NCI-H524 treated with DMSO at 0.1 percent for 48 hours (cell line): Measurements from ENCODE around the gene RALBP1.

ENCODE experiments used
- DNase-seq: peaks from one replicate; lab custom pipeline; 2025; lab: John Stamatoyannopoulos, UW

RALBP1 gene

GRCh38 chr18:9507565-9508088 lies 32.3 kb downstream of the RALBP1 start:
- DNase-seq = peak; percentile 6

DNA sequence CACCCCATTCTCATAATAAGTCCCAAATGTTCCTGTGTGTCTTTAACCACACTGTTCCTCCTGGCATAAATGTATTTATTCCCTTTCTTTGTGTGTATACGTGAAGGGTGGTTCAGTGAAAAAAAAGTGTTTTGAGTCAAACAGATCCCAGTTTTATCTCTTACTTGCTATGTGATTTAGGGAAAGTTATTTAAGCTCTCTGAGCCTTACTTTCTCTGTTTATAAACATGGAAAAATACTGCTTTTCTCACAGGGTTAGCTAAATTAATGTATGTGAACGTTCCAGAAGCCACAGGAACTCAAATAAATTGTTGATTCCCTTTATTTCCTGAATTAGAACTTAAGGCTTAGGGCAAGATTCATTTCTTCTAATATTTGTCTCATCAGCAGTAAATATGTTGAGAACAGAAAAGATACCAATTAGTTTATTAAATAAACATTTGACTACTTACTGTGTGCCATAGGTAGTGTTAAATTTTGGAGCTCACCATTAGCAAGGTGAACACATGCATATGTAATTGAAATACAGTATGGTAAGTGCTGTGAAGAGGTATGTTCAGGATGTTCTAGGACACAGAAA lies 33.2 kb downstream of the RALBP1 start:
- DNase-seq = no peak

GRCh38 chr18:9513971-9514512 lies 38.7 kb downstream of the RALBP1 start:
- DNase-seq = no peak

GRCh38 chr18:9516437-9517064 lies 41.2 kb downstream of the RALBP1 start:
- peak; percentile 10 for DNase-seq

GRCh38 chr18:9517869-9518268 lies 42.6 kb downstream of the RALBP1 start:
- DNase-seq = no peak

DNA sequence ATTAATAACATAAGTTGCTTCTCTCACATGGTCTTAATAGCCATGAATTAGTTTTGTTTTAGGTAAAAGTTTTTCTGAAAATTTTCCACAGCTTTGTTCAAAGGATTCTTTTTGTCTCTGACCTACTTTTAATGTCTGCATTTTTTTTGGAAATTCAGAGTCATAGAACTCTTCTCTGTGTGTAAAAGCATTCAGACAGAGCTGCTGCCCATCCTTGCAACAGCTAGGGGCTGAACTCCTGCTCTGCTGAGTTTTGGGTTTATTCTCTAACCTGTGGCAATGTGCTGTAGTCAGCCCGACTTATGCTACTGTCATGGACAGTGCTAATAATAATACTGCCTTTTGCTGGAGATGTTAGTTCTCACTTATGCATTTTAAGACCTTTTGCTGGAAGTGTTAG lies 44.1 kb downstream of the RALBP1 start:
- DNase-seq = no peak

DNA sequence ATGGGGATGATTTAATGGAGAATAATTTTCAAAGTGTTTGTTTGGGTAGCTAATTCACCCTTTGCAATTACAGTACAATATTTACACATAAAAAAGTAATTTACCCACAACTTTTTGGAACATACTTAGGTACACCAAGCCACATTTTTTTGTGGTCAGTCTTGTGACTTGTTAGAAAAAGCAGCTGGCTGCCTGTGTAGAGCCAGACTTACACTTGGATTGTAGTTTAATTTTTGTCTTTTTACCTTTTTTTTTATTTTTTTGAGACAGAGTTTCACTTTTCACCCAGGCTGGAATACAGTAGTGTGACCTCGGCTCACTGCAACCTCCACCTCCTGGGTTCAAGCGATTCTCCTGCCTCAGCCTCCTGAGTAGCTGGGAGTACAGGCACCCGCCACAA lies 45.4 kb downstream of the RALBP1 start:
- DNase-seq = no peak

DNA sequence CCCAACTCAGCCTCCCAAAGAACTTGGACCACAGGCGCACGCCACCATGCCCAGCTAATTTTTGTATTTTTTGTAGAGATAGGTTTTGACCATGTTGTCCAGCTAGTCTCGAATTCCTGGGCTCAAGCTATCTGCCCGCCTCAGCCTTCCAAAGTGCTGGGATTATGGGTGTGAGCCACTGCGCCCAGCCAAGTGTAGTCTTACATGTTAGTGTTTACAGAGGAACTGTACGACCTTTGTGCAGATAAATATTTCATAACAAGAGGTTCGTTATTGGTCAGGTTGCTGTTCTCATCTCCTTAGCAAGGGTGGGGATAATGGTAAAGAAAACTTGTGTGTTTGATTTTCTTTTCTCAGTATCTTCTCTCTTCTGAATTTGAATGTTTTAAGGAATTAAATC lies 46.5 kb downstream of the RALBP1 start:
- no peak for DNase-seq

DNA sequence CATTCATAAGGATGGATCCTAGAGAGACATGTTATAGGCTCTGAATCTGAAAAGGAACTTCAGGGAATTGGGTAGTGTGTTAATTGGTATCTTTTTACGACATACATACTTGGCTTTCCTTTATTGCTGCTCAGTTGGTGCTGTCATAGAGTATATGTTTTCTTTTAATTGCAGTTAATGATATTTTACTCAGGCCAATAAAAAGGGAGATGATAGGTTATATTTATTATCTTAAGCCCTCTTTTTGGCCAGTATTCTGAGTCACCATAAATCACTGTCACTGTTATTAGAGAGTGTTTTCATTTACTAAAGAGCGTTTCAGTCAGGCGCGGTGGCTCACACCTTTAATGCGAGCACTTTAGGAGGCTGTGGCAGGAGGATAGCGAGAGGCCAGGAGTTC lies 47.6 kb downstream of the RALBP1 start:
- DNase-seq = no peak

DNA sequence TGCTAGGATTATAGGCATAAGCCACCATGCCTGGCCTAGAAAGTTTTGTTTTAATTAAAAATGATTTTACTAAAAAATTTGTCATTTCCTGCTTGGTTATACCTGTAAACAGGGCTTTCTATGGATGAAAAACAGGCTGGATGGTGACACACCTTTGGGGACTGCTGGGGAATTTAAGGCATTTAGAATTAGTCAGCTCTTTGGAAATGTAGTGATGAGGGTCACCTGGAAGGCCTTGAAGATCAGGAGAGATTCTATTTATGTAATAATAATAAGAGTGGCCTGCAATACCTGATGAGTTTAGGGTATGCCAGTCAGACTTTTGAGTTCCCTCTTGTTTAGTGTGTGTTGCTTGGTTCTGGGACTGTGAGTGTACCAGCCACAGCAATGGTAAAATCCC lies 51.1 kb downstream of the RALBP1 start:
- DNase-seq = no peak

- no peak for DNase-seq
Measured at GRCh38 chr18:9530226-9531009, 55.1 kb downstream of the RALBP1 start.

- DNase-seq = no peak
Measured at GRCh38 chr18:9531791-9532410, 56.6 kb downstream of the RALBP1 start.

DNA sequence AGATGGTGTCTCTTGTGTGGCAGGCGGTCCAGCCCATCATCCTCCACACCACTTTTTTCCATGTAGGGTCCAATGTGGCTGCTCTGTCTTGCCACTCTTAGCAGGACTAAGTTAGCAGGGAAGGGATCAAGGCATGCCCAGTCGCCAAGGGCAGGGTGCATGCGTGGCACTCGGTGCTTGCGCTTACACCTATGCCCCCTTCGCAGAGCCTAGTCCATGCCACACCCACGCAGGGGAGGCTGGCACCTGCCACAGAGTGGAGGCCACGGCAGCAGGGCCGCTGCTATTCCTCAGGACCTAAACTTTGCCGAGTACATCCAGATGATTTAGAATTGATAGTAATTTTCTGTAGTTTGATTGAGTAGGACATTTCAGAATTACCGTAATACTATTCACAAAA lies 59.5 kb downstream of the RALBP1 start:
- DNase-seq = no peak

- DNase-seq = no peak
Measured at GRCh38 chr18:9535430-9535991, 60.2 kb downstream of the RALBP1 start.

DNA sequence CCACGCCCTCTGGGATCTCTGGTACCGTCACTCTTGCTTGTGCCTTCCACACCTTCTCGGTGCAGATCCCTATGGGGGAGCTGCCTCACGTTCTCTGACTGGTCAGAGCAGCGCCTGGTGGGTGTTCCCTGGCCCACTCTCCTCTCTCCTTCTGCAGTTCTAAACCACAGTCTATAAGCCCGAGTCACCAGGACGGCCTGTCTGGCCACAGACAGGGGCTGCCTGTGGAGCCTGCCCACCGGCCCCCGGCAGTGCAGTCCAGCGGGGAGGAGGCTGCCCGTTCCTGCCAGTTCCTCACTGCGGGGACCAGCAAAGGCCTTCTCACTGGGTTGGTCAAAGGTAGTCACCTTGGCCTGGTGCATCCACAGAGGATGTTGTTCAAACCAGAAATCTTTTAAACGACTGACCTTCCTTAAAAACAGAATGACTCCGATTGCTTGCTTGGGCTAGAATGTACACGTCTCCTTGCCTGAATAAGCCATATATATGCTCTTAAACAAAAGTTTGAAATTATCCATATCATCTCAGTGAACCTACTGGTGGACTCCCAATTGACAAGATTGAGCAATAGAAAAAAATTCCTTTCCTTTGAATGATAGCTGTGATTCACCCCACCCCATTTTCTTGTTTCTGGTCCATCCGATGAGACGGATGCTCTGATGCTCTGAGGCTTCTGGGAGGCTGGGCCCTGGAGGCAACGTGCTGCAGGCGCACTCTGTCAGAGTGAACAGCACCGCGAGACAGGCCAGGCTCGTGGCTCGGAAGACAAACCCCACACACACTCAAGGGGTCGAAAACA lies 61.2 kb downstream of the RALBP1 start:
- no peak for DNase-seq

GRCh38 chr18:9537677-9538076 lies 62.4 kb downstream of the RALBP1 start:
- DNase-seq = no peak

DNA sequence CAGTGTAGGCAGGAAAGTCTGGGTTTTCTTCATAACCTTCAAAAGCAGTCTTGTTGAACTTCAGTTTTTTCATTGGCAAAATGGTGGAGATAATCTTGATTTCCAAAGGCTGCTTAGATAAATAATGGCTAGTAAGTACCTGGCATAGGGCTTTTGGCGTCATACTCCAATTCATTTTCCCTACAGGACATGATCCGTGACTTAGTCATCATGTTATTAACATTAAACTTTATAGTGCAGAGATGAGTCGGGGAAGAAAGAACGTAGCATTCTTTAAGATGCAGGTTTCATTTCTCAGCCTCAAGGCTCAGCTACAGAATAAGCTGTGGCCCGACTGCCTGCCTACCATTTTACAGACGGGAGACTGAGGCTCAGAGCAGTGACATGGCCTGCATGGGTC lies 64.0 kb downstream of the RALBP1 start:
- DNase-seq = no peak

GRCh38 chr18:9539938-9540337 lies 64.6 kb downstream of the RALBP1 start:
- no peak for DNase-seq

DNA sequence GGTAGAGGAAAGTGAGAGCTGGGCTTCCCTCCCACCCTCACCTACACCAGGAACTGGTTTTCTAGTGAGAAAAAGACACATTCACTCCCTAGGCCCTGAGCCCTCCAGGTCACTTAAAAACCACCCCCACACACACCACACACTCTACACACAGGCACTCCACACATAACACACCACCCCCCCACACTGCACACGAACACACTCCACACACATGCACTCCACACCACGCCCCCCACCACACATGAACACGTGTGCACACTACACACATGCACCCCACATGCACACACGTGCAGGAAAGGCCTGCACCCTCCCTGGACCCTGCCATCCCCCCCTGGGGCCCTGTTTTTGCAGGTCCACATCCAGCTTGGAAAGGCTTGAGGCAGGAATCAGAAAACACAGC lies 67.6 kb downstream of the RALBP1 start:
- DNase-seq = no peak

DNA sequence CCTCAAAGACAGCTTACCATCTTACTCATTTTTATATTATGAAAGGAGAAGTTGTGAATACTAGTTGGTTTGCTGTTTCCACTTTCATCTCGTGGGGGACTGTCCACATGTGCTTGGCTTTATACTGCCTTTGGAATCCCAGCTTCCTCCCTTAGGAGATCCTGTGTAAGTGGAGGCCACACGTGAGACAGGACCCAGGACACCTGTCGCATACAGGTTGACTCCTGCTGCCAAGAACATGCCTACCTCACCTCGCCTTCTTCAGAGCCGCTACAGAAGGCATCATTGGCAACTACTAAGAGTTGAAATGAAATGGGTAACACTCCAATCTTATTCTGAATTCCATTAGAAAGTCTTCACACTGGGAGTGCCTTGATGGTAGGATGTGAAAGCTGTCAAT lies 69.7 kb downstream of the RALBP1 start:
- DNase-seq = no peak

DNA sequence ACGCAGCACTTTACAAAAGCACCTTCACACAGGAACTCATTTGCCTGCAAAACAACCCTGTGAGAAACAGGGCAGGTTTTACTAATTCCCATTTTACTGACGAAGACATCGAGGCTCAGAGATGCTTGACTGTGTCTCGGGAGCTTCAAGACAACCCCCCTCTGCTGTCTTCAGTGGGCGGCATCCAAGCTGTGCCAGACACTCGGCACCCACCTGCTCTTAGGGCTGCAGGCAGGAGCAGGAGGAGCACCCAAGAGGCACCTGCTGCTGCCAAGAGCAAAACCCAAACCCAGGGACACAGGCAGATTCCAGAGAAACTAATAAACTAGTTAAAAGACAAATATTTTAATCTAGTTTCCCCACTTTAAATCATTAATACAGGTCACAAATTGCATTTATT lies 71.2 kb downstream of the RALBP1 start:
- DNase-seq = no peak
